NT2/D1 (cell line): ENCODE measurements around the gene CSGALNACT2.

Source experiments
- DNase-seq: peaks from one replicate; pipeline ENCODE4 v3.0.0-alpha.2; 2011; ENCODE audit warnings: low read depth, low spot score
- H3K27me3 ChIP-seq: 2 replicates; pipeline ENCODE4 v1.6.0; 2011; ENCODE audit warnings: mild to moderate bottlenecking; ENCODE audit not compliant: insufficient read length, insufficient read depth
- H3K36me3 ChIP-seq: 2 replicates; pipeline ENCODE4 v1.6.1; 2011; ENCODE audit warnings: mild to moderate bottlenecking, low read length, mixed read lengths; ENCODE audit not compliant: insufficient read depth, insufficient read length
- H3K4me1 ChIP-seq: 2 replicates; pipeline ENCODE4 v1.5.1; 2011; ENCODE audit not compliant: insufficient read depth, insufficient read length
- H3K4me3 ChIP-seq: 2 replicates; pipeline ENCODE4 v1.5.1; 2011; ENCODE audit warnings: low read depth; ENCODE audit not compliant: insufficient read length
- H3K9ac ChIP-seq: 2 replicates; pipeline ENCODE4 v1.6.0; 2011; ENCODE audit warnings: low read depth; ENCODE audit not compliant: insufficient read length
- H3K9me3 ChIP-seq: 2 replicates; pipeline ENCODE4 v1.5.1; 2011; ENCODE audit warnings: mild to moderate bottlenecking, low read length; ENCODE audit not compliant: insufficient read depth
- SUZ12 ChIP-seq: IDR thresholded peaks from 2 replicates; pipeline ENCODE4 v1.6.1; 2011; ENCODE audit not compliant: insufficient read length, insufficient read depth; ENCODE audit errors: extremely low read depth
- YY1 ChIP-seq: IDR thresholded peaks from 2 replicates; pipeline ENCODE4 v1.6.1; 2011; ENCODE audit not compliant: insufficient read length, insufficient read depth
- ZNF274 ChIP-seq: IDR thresholded peaks from 2 replicates; pipeline ENCODE4 v1.6.1; 2011; ENCODE audit warnings: mild to moderate bottlenecking, low read depth, low read length

CSGALNACT2 gene

DNA sequence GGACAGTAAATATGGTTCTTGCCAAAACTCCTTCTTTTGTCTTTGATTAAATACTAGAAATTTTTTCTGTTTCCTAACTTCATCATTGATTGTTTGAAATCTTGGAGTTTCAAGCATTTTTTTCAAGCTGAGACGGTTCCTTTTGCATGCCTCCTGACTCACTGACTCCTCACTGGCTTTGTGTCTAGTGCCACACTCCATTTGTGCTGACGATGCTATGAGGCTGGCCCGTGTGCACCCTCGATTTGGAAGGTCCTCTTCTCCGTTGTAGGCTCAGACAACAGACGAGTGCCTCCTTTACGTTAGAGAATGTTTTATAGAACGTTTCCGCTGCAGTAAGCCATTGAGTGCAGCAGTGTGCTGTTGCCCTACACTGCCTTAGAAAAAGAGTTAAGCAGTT is 10.8 kb upstream of the CSGALNACT2 start:
- H3K27me3 ChIP-seq: no peaks in the 10 kb centered on the region
- no peak for TF ChIP-seq SUZ12
- TF ChIP-seq ZNF274: no peak
- no peak for TF ChIP-seq YY1

DNA sequence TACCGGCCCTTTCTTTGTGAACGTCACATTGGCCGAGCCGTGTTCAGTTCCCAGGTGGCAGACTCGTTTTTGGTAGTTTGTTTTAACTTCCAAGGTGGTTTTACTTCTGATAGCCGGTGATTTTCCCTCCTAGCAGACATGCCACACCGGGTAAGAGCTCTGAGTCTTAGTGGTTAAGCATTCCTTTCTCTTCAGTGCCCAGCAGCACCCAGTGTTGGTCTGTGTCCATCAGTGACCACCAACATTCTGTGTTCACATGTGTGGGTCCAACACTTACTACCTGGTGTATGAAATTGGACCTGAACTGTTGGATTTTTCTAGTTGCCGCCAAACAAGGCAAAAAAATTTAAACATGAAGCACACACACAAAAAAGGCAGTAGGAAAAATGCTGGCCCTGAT is 9.9 kb upstream of the CSGALNACT2 start:
- Histone ChIP-seq H3K9me3 (no peaks in the 10 kb centered on the region), H3K36me3 (peaks cover 17% of the 10 kb centered on the region), H3K9ac (no peak overlapping the region), H3K4me3 (no peak overlapping the region), H3K27me3 (no peaks in the 10 kb centered on the region), H3K4me1 (peaks cover 2% of the 10 kb centered on the region)
- DNase-seq: no peak
- TF ChIP-seq YY1: no peak
- TF ChIP-seq SUZ12: no peak
- TF ChIP-seq ZNF274: no peak

More for the DNA sequence above, 10.8 kb upstream of the CSGALNACT2 start:
- H3K9ac ChIP-seq: no peak overlapping the region
- no peak overlapping the region for H3K4me3 ChIP-seq
- H3K36me3 ChIP-seq: peaks cover 21% of the 10 kb centered on the region
- H3K9me3 ChIP-seq: no peaks in the 10 kb centered on the region
- no peak for DNase-seq
- peaks cover 2% of the 10 kb centered on the region for H3K4me1 ChIP-seq

DNA sequence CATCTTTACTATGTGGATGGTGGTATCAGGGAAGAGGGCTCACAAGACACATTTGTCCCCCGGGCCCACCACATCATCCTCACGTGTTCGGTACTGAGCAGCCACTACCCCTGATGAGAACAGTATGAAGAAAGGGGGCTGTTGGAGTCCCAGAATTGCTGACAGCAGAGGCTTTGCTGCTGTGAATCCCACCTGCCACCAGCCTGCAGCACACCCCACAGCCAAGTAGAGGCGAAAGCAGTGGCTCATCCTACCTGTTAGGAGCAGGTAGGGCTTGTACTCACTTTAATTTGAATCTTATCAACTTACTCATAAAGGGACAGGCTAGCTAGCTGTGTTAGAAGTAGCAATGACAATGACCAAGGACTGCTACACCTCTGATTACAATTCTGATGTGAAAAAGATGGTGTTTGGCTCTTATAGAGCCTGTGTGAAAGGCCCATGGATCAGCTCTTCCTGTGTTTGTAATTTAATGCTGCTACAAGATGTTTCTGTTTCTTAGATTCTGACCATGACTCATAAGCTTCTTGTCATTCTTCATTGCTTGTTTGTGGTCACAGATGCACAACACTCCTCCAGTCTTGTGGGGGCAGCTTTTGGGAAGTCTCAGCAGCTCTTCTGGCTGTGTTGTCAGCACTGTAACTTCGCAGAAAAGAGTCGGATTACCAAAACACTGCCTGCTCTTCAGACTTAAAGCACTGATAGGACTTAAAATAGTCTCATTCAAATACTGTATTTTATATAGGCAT is 9.1 kb upstream of the CSGALNACT2 start:
- TF ChIP-seq ZNF274: no peak
- no peak for TF ChIP-seq SUZ12
- no peak overlapping the region for H3K4me3 ChIP-seq
- no peaks in the 10 kb centered on the region for H3K9me3 ChIP-seq
- no peak overlapping the region for H3K9ac ChIP-seq
- H3K4me1 ChIP-seq: no peaks in the 10 kb centered on the region
- no peak for DNase-seq
- no peaks in the 10 kb centered on the region for H3K27me3 ChIP-seq
- H3K36me3 ChIP-seq: peaks cover 17% of the 10 kb centered on the region

DNA sequence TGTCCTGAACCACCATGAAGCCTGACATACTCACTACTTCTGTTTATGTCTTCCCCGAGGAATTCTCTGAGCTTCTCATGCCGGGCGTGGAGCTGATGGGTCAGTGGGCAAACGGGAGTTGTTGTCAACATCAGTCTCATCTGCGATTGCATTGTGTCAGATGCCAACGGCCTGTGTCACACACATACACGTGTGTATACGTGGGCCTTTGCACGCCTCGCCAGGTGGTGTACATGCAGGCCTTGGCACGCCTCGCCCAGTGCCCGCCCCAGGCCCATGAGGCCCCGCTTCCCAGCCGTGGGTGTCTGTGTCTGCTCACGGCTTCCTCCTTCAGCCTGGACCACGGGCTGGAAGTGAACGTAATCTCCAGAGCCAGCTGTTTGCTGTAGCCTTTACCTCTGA is 7.5 kb upstream of the CSGALNACT2 start:
- TF ChIP-seq YY1: no peak
- TF ChIP-seq ZNF274: no peak
- no peak for TF ChIP-seq SUZ12
- DNase-seq: no peak

DNA sequence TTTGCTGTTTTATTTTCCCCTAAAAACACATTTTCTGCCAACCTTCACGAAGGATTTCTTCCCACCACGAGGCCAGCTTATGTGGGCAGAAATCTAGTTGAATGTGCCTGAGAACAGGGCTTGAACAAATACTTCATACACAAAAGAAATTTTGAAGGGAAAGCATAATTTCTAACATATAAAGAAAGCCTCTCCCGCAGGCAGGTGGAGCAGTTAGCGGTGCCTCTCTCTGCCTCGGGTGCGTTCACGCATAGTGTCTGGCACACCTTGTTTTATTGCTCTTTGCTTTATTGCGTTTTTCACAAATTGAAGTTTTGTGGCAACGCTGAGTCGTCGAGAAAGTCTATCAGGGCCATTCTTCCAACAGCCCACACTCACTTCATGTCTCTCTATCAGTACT is 7.0 kb upstream of the CSGALNACT2 start:
- Histone ChIP-seq H3K27me3 (no peaks in the 10 kb centered on the region), H3K4me1 (no peaks in the 10 kb centered on the region), H3K9me3 (no peaks in the 10 kb centered on the region), H3K4me3 (no peak overlapping the region), H3K9ac (no peak overlapping the region), H3K36me3 (peaks cover 6% of the 10 kb centered on the region)
- TF ChIP-seq ZNF274: no peak
- TF ChIP-seq YY1: no peak
- no peak for TF ChIP-seq SUZ12
- no peak for DNase-seq

More for the DNA sequence above, 7.5 kb upstream of the CSGALNACT2 start:
- Histone ChIP-seq H3K9ac (no peak overlapping the region), H3K4me3 (no peak overlapping the region), H3K27me3 (no peaks in the 10 kb centered on the region), H3K36me3 (peaks cover 8% of the 10 kb centered on the region), H3K9me3 (no peaks in the 10 kb centered on the region), H3K4me1 (no peaks in the 10 kb centered on the region)

DNA sequence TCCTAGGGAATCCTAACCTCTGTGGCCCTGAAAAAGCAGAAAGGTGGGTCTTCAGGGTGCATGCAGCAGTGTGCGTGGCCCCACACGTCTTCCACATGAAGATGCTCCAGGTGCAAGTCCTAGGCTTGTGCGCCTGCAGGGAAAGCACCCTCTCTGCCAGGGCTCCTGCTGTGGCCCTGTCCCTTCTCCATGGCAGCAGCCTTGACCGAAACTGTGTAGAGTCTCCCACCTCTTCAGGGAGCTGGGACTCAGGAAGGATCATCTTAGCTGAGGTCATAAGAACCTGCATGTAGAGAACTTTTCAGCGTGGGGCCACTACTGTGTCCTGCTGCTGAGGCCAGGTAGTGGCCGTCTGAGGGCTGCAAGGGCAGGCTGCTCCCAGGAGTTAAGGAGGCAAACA is 6.3 kb upstream of the CSGALNACT2 start:
- TF ChIP-seq YY1 (no peak), SUZ12 (no peak), ZNF274 (no peak)
- H3K4me3 ChIP-seq: no peak overlapping the region
- H3K9me3 ChIP-seq: no peaks in the 10 kb centered on the region
- peaks cover 6% of the 10 kb centered on the region for H3K36me3 ChIP-seq
- H3K27me3 ChIP-seq: no peaks in the 10 kb centered on the region
- H3K9ac ChIP-seq: no peak overlapping the region
- no peaks in the 10 kb centered on the region for H3K4me1 ChIP-seq
- no peak for DNase-seq

DNA sequence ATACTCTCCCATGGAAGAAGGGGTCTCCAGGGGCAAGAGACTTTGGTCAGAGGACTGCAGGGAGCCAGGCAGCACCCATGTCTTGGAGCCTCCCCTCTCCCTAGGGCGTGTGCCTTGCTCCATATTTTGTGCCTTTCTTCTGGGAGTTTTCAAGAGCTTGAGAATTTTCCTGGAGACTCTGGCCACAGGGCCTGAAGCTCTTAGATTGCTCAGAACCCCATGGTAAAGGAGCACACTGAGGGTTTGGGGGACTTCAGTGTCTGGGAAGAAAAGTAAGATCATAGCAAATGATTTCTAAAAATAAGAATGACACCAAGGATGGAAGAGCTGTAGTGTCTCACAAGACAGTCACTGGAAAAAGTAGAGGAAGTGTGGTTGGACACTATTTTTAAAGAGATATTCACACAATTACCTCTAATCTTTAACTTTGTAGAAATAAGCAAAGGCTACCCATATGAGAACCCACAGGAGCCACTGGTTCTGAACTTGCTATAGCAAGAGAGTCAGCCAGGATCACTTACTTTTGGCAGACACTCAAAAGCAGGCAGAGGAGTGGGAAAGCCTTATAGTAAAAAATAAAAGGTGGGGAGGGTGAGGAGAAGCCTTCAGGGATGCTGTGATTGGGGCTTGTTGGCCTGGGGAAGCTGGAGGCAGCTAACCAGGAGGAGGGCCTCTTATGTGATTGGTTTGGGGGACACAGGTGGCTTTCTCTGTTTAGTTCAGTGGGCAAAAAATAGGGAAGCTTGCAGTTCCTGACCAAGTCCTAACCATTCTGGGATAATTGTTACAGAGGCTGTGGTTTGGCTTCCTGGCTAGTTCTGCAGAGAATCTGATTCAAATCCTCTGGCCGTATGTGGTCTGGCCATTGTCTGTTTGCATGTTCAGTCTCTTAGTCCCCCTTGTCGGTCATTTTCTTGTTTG is 5.1 kb upstream of the CSGALNACT2 start:
- Histone ChIP-seq H3K27me3 (no peaks in the 10 kb centered on the region), H3K4me3 (no peak overlapping the region), H3K9me3 (no peaks in the 10 kb centered on the region), H3K36me3 (peaks cover 1% of the 10 kb centered on the region), H3K4me1 (no peaks in the 10 kb centered on the region), H3K9ac (no peak overlapping the region)
- TF ChIP-seq SUZ12 (no peak), ZNF274 (no peak), YY1 (no peak)
- DNase-seq: no peak
